Measurements from ENCODE around the gene SMIM43. TPM values are rescaled to one million over a fixed set of nuclear protein-coding genes. Genes with fewer than 3 reads are reported as not detected.

SMIM43 gene
- total RNA-seq, 1 experiment from 2014 or later = 0.45 TPM

DNA sequence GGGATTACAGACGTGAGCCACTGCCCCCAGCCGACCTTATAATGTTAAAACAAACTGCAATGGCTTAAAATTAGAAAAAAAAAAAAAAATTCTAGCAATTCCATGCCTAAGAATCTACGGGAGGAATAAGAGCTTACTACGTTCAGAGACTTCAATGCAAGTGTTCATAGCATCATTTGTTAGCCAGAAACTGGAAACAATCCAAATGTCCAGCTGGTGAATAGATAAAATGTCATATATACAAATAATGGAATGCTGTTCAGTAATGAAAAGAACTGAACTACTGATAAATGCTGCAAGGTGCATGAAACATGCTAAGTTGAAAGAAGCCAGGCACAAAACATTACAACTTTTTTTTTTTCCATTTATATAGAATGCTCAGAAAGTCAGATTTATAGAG, 41.4 kb upstream of the SMIM43 start:
- Histone ChIP-seq H3K36me3 (ENCODE audit: insufficient read depth, low read length, poor library complexity, severe bottlenecking) (peaks cover 81% of the 10 kb centered on the region), H3K4me3 (ENCODE audit: low read depth, low read length, poor library complexity, severe bottlenecking) (no peak overlapping the region), H3K4me1 (ENCODE audit: insufficient read depth, low read length, poor library complexity, severe bottlenecking) (peaks cover 12% of the 10 kb centered on the region), H3K27ac (ENCODE audit: low read depth, low read length, poor library complexity, severe bottlenecking) (no peak overlapping the region), H3K9me3 (ENCODE audit: low read depth, low read length, poor library complexity, severe bottlenecking) (no peaks in the 10 kb centered on the region), H3K27me3 (replicated peaks; ENCODE audit: insufficient read depth, low read depth, low read length, poor library complexity) (no peaks in the 10 kb centered on the region)
- ChIA-PET POLR2A (ENCODE audit: low non-redundant PET) (no interaction called here), CTCF (no interaction called here)
- no TSS peak for BruUV-seq (replicated peaks)
- DNase-seq (ENCODE audit: low spot score) = no peak
- TF ChIP-seq, protein P1, sequence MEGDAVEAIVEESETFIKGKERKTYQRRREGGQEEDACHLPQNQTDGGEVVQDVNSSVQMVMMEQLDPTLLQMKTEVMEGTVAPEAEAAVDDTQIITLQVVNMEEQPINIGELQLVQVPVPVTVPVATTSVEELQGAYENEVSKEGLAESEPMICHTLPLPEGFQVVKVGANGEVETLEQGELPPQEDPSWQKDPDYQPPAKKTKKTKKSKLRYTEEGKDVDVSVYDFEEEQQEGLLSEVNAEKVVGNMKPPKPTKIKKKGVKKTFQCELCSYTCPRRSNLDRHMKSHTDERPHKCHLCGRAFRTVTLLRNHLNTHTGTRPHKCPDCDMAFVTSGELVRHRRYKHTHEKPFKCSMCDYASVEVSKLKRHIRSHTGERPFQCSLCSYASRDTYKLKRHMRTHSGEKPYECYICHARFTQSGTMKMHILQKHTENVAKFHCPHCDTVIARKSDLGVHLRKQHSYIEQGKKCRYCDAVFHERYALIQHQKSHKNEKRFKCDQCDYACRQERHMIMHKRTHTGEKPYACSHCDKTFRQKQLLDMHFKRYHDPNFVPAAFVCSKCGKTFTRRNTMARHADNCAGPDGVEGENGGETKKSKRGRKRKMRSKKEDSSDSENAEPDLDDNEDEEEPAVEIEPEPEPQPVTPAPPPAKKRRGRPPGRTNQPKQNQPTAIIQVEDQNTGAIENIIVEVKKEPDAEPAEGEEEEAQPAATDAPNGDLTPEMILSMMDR (conservative IDR thresholded peaks at IDR 0.05; ENCODE audit: low read depth, low read length) = no peak
- intact Hi-C loops (cut with micrococcal nuclease; ENCODE audit: unreplicated experiment) = no loop called here

DNA sequence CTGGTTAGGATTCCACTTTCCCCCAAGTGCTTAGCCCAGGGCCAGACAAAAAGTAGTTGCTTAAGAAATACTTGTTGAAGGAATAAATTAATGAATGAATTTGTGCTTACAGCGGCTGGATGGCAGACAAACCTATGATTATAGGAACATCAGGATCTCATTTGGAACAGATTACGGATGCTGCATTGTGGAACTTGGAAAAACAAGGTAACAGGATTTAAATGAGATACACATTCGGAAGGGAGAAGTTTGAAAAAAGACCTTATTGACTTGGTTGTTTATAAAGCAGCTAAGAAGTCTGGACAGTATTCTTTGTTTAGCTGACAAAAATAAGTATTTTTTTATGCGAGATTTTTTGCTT, 36.7 kb upstream of the SMIM43 start:
- peak overlapping the region; percentile 90 for H3K27ac ChIP-seq (ENCODE audit: low read depth, low read length, poor library complexity, severe bottlenecking)
- peak overlapping the region; percentile 75 for H3K4me3 ChIP-seq (ENCODE audit: low read depth, low read length, poor library complexity, severe bottlenecking)
- no peaks in the 10 kb centered on the region for H3K27me3 ChIP-seq (replicated peaks; ENCODE audit: insufficient read depth, low read depth, low read length, poor library complexity)
- peaks cover 43% of the 10 kb centered on the region for H3K36me3 ChIP-seq (ENCODE audit: insufficient read depth, low read length, poor library complexity, severe bottlenecking)
- H3K4me1 ChIP-seq (ENCODE audit: insufficient read depth, low read length, poor library complexity, severe bottlenecking) = peaks cover 12% of the 10 kb centered on the region
- TF ChIP-seq, protein P1 (conservative IDR thresholded peaks at IDR 0.05; ENCODE audit: low read depth, low read length) = no peak
- no peak for TF ChIP-seq EZH2 (IDR thresholded peaks at IDR 0.05; ENCODE audit: borderline replicate concordance, low read depth, low read length, poor library complexity, severe bottlenecking)
- no TSS peak for BruUV-seq (replicated peaks)
- intact Hi-C loops (cut with micrococcal nuclease; ENCODE audit: unreplicated experiment) = no loop called here
- POLR2A ChIA-PET (ENCODE audit: low non-redundant PET) = interaction anchor here (1.0 kb wide), 1 partner anchor 36 kb away, joined by 5 read pairs; no protein-coding TSS in a partner anchor
- no peaks in the 10 kb centered on the region for H3K9me3 ChIP-seq (ENCODE audit: low read depth, low read length, poor library complexity, severe bottlenecking)
- DNase-seq (ENCODE audit: low spot score) = no peak
- CTCF ChIA-PET = no interaction called here

DNA sequence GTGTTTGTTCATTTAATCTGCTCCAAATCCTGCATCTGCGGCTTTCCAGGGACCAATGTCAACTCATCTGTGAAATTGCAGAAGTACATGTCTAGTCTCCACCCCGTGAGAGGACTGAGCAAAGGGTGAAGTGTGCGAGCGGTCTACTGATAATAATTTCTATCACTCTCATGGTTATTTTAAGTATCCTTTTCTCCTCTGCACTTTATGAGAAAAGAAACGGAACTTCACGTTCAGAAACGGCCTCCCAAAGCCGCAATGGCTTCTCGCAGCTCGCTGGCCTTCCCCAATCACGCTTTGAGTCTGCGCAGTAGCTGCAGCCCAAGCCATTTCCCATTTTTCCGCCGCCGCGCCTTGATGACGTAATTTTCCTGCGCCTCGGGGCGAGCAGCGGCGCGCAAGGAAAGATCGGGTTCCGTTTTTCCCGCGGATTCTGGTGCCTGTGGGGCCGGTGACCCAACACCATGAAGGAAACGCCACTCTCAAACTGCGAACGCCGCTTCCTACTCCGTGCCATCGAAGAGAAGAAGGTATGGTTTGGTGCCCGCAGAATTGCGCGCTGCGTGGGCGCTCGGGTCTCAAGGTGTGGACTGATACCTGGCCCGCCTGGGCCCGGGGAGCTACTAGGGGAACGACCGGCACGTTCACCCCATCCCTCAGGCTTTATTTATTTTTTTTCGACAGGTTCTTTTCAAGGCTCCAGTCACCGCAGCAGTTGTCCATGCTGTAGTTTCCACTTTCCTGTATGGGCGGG, 36.2 kb upstream of the SMIM43 start, which contains the start of gene EXOSC9:
TSS of gene EXOSC9 (plus strand) at position 363 of the 754 bp plus-strand sequence. CDS start at position 465, 102 bp downstream.
- ChIA-PET CTCF (no interaction called here), POLR2A (ENCODE audit: low non-redundant PET) (interaction anchor here (1.0 kb wide), 1 partner anchor 36 kb away, joined by 5 read pairs; no protein-coding TSS in a partner anchor)
- DNase-seq (ENCODE audit: low spot score) = peak; percentile 97
- H3K27me3 ChIP-seq (replicated peaks; ENCODE audit: insufficient read depth, low read depth, low read length, poor library complexity) = no peaks in the 10 kb centered on the region
- no TSS peak for BruUV-seq (replicated peaks)
- peak within 1 kb of the TSS; percentile 75 for H3K4me3 ChIP-seq (ENCODE audit: low read depth, low read length, poor library complexity, severe bottlenecking)
- TF ChIP-seq, protein P1 (conservative IDR thresholded peaks at IDR 0.05; ENCODE audit: low read depth, low read length) = no peak
- TF ChIP-seq EZH2 (IDR thresholded peaks at IDR 0.05; ENCODE audit: borderline replicate concordance, low read depth, low read length, poor library complexity, severe bottlenecking) = no peak
- H3K9me3 ChIP-seq (ENCODE audit: low read depth, low read length, poor library complexity, severe bottlenecking) = no peaks in the 10 kb centered on the region
- peaks cover 12% of the 10 kb centered on the region for H3K4me1 ChIP-seq (ENCODE audit: insufficient read depth, low read length, poor library complexity, severe bottlenecking)
- H3K27ac ChIP-seq (ENCODE audit: low read depth, low read length, poor library complexity, severe bottlenecking) = peak within 1 kb of the TSS; percentile 90
- intact Hi-C loops (cut with micrococcal nuclease; ENCODE audit: unreplicated experiment) = no loop called here
- H3K36me3 ChIP-seq (ENCODE audit: insufficient read depth, low read length, poor library complexity, severe bottlenecking) = peaks cover 37% of the 10 kb centered on the region

Measured in A673 (cell line).